T1000 (cell line): ENCODE results near the gene JAZF1.

Experiments used
- DNase-seq: peaks from one replicate; lab custom pipeline; 2025; ENCODE audit warnings: mixed read lengths; lab: John Stamatoyannopoulos, UW

JAZF1 gene

DNA sequence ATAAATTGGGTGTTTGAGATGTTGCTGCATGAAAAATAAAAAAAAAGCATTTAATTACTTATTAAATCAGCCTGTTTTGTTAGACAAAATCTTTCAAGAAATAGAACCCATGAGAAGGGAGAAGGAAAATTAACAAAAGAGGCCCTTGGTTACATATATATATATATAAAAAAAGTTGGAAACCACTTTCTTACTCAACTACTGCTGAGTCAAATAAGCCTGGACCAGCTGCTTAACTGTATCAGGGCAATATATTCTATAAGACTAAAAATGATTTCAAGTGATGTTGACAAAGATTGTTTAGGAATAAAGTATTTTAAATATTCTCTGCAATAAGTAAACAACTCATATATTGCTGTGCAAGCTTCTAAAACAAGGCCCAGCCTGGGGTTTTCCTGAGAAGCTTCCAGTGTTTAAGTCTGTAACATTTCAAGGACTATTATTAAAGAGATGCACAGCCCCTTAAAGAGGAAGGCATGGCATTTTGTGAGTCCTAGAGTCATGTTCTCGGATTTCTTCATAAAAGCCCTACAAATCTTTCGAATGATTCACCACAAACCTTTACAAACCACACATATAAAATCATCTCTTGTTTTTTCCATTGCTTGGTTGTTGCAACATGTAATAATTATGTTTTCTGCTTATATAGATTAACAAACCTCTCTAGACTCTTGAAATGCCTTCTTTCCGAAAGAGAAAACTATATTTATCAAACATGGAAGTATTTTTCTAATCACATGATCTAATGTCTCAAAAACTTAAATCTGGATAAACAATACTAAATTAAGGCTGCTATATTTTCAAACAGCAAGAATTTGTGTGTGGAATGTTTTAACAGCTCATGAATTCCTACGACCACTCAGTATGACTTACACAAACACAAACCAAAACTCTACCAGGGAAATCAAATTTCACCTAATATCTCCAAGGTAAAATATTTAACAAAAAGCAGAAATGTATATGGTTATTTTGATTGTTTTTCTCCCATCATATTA, 14.3 kb downstream of the JAZF1 start:
- DNase-seq = no peak

DNA sequence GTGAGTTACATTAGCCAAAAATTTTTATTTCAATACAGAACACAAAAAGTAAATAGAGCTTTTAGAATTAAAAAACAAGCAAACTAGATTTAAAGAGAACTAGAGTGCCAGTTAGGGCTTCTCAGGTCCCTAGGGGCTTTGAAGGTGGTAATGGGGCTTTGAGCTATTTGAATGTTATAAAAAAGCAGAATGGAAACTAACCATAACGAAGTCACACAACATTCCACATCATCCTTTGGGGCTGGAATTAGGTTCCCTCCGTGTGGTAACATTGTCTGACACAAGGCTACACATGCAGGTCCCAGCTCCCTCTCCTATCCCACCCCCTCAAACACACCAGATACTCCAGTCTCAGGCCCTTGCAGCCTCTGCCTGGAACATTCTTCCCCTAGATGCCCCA, 15.3 kb downstream of the JAZF1 start:
- no peak for DNase-seq

DNA sequence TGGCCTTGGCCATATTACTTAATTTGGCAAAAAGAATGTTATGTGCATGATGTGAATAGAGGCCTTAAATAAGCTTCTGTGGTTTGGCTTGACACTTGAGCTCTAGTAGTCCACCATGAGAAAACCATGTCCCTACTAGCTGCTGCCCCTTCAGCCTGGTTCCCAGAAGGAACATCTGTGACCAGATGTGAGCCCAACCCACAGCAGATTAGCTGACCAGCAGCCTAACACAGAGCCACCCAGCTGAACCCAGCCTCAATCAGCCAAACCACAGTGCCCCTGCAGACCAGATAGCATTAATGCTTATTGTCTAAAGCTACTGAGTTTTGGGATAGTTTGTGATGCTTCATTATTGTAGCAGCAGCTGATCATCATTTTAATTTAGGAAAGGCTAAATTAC, 16.6 kb downstream of the JAZF1 start:
- no peak for DNase-seq

DNA sequence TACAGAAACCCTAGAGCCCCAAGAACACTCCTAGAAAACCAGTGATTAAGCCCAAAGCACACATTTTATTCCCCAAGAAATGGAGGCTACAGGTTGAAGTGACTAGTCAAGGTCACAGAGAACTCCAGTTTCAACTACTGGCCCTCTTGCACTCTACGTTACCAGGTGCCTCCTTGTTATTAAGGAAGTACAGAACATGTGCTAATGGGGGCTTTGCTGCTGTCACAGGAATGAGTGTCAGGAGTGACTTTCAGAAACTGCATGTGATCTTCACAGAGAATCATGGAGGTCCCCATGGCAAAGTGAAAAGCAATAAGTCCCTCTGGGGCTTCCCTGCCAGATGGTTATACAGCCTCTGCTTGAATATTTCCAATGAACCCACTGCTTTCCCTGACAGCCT, 19.3 kb downstream of the JAZF1 start:
- no peak for DNase-seq

DNA sequence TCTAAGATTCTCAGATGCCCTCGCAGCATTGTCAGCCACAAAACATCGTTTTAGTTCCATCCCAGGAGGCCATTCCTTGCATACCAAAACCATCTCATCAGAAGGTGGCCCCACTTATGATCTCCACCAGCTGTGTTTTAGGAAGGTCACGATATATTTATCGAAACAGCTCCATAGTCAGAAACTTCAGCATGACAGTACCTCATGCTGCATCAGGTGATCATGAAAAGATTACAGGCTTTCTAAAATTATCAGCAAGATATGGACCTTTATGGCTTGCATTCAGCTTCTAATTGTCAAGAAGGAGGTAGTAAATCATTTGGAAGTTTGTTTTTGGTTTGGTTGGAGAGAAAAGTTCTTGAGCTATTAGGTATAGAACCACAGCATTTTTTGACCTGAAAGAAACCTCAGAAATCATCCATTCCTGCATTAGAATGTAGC, 20.0 kb downstream of the JAZF1 start:
- DNase-seq = peak; percentile 19

DNA sequence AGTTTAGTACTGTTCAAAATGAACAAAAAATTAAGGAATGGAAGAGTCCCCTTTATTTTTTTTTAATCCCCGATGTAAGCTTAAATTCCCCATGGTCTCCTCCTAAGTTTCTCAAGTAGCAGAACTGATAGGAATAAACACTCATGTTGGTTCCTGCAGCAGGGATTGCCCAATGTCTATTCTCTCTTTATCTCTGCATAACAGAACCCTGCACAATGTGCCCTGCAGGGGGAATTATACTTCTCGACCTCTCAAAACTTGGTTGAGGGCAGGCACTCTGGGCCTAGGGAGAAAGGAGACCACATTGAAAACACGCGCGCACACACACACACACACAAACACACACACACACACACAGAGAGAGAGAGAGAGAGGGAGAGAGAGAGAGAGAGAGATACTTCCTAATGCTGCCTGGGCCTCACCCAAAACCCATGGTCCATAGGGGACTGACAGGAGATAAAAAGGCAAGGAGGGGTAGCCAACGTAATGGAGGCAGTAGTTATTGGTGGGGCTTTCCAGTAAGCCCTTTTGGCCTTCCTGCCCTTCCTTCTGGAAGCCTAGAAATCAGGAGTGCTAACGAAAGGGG, 22.7 kb downstream of the JAZF1 start:
- DNase-seq = no peak

DNA sequence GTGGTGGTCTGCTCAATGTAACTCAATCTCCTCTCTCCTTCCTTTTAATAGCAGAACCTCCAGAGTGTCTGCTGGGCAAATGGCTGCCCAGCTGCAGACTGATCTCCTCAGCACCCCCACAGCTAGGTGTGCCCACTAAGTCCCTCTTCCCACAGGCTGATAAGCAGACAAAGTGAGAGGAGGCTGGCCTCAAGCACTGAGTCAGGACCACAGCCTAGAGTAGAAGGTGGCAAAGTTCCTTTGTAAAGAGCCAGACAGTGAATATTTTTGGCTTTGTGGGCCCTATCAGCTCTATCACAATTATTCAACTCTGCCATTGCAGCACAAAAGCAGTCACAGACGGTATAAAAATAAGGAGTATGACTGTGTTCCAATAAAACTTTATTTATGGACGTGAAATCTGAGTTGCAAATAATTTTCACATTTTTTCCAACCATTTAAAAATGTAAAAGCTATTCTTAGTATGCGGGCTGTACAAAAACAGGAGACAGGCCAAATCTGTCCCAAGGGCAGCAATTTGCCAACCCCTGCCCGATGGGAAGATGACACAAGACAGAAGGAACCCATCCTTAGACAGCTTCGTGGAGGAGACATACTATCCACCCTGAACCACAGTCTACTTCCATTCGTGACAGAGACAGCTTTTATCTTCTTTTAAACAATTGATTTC, 23.4 kb downstream of the JAZF1 start:
- DNase-seq = no peak

DNA sequence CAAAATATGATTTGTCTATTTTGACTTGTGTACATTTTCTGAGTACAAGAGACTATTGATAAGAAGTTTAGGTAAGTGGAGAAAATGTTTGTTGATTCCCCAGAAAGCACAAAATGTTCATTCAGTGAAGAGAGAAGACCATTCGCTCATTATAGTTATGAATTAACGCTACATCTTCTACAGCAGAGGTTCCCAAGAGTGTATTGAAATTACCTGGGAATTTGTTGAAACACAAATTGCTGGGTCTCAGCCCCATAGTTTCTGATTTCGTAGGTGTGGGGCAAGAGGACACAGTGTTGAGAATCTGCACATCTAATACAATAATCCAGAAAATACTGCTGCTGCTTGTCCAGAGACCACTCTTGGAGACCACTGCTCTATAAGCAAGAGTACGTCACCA, 24.2 kb downstream of the JAZF1 start:
- no peak for DNase-seq

DNA sequence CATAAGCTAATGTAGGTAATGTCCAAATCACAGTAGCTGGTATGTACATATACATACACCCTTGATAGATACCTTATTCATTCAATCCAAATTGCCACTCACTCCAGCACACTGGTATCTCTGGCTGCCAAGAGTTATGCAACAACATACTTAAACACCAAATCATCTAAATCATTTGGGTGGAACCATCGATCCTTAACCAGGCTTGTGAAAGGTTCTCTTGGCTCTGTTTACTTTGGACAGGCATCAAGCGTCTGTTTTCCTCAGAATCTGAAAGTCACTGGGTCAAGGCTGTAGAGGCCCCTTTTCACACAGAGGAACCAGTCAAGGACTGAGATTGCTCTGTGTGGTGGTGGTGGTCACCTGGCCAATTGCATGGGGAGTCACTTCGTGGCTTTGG, 24.6 kb downstream of the JAZF1 start:
- peak; percentile 14 for DNase-seq

DNA sequence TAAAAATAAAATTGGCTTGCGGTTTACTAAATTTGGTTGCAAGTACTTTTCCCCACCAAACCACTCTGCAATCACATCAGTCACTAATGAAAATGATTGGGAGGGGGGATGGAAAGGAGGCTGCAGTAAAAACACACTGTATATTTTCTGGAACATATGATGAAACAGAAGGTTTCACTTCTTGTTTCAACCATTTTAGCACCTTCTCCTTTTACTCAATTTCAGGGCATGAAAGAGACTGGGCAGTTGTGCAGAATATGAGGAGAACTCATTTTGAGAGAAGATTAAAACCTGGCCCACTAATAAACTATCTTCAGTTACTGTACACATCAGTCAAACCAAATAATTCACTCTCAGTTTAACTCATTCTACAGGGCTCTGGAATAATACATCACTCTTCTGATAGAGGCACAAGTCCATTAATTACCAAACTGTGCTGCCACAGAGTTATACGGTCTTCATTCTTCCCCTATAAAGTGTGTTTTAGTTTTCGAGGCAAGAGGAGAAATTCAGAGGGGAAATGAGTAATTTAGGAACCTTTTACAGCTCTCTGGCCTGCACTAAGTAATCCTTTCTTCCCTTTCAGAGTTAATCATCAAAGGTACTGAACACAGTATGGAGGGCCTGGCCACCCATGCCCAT, 25.5 kb downstream of the JAZF1 start:
- DNase-seq = no peak

DNA sequence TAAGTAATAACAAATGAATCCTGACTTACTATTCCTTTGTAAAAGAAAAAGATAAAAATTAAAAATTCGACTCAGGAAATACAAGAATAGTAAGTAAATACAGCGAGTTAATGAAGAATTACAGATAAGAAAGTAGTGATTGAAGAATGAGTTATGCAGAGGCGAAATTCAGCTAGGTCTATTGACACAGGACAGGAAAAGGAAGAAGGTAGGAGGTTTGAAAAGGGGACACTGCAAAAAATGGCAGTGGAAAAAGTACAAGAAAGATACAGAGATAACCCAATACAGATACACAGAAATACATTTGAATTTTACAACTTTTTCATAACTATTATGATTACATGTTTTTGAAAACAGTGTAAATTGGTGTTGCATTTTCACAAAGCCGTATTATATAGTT, 28.0 kb downstream of the JAZF1 start:
- no peak for DNase-seq

DNA sequence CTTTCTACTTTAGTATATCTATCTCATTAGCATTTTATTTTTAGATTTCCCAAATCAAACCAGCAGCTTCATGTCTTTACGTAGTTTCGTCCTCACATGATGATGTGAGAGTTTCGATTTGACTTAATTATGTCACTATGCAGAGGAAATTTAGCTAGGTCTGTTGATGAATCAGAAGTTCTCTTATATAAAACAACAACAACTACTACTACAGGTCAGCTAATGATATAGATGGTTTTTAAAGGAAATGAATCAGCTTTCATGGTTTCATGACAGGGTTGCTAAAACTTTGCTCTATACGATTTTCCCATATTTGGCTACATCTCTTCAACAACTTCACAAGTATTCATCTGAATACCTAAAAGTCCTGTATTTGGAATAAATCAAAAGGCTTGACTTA, 28.6 kb downstream of the JAZF1 start:
- no peak for DNase-seq

DNA sequence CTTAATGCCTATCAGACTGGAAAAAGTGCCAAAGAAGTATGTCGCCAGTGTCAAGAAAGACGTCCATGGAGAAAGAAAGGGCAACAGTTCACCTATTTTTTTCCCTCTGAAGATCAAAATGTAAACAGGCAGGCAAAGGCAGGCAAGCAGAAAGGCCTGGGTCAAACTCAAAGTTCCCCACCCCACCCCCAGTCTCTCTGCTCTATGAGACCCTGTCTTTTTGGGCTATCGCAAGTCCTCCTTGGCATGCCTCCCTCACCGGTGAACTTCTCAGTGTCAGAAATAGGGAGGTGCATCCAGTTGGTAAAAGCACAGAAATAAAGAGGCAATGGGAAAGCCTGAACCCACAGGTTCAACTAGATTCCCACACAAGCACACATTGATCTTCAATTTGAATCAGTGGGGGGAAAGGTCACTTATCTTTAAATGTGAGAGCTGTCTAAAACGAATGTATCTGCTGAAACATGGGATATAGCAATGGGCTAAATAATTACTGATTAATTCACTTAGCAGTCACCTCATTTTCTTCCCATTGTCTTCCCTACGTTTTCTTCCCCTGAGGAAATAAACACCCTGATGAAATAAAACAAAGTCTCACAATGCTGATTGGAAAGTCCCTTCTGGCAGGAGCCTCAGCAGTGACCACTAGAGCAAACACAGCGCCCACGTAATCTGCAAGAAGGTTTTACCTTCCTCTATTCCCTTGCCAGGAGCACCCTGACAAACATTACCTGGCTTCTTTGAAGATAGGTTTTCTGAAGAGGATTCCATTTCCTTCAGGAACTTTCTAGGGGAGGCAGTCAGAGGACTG, 31.1 kb downstream of the JAZF1 start:
- DNase-seq = no peak

DNA sequence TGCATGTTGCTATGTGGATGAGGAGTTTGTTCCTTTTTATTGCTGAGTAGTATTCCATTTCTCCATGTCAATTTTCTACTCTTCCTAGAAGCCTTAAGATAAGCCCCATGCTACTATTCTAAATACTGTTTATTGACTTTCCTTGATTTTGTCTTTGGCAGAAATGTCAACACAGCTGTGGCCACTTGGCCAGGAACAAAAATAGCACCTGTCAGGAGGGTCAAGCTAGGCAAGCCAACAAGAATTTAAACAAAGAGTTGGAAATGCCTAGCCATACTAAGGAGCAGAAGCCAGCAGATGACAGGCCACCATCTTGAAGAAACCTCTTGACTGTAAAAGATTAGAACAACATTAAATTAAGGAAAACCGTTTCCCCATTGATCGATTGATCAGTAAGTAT, 34.7 kb downstream of the JAZF1 start:
- DNase-seq = no peak

DNA sequence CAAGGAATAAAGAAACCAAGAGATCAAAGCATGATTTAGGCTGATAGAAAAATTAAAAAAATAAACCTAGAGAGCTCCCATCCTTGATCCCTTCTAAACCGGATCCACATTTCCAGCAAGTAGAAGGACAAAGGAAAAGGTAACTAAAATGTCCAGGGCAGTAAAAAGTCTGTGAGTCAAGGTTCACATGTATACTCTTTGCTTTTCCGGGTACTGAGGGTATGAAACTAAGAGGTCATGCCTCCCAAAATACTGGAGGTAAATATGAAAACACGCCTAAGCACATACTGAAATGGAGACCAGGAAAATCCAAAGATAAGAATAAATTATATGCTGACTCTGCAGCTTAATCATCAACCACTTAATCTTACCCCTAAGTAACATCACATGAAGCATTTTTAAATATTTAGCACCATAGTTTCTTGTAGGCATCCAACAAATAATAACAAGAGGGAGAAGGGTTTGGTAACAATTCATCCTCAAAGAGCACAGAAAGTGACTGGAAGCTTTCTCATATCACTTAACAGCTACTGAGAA, 35.4 kb downstream of the JAZF1 start:
- no peak for DNase-seq

DNA sequence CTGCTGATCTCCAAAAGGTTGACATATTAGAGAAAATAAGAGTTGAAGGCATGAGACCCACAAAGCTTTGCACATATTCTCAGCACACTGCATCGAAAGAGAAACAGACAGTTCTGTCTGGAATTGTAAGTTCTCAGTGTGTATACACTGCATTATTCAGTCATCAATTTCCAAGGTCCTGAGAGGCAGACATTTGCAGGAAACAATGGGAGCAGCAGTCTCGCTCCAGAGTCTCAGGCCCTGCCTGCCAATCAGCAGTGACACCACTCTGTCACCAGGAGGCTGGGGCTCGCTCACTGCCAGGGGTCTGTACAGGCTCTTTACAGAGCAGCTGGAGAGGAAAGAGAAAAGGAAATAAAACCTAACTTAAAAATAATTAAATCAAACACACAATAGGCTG, 36.3 kb downstream of the JAZF1 start:
- DNase-seq = no peak

DNA sequence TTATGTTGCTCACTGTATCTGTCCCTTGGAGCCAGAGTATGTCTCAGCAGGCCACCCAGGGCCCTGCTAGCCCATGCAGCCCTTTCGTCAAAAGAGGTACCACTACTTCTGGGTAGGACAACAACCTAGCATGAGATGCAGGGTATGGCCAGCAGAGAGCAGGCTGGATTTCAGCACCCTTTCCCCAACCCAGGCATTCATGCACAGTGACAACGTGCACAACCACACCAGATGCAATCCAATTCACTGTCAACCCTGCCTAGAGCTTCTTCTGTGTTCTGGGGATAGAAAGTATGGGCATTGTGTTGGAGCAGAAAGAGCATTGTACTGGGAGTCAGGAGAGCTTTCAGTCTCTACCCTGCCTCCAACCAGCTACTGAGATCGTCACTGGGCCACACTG, 37.9 kb downstream of the JAZF1 start:
- DNase-seq = no peak

DNA sequence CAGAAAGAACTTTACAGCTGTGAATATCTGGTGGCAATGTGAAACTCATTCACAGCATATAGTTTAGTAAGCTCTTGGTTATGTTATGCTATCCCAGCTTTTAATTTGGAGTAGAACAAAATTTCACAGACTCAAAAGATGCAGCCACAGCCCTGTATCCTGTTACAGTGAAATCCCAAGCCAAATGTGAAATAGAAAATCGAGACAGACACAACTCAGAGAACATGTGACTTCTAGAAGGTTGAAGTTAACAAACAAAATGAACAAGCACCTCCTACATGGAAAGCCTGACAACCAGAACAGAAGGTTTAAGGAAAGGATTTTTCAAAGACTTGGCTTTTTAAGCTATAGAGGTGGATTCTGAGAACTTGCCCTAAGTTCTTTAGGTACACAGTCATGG, 39.6 kb downstream of the JAZF1 start:
- DNase-seq = no peak

DNA sequence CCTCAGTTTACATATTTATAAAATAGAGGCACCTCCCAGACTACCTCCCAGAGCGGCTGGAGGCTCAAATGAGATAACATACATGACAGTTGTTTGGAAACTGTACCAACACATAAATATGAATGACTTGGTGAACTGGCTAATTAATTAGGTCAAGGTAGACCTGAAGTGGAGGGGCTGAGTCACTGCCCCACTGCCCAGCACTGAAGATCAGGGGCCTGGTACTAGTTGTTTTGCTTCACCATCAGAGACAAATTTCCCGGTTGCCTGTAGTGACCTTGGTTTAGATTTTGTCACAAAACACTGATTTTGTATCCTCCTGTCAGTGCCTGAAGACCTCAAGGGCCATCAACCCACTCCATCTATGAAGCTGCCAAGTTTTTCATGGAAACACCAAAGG, 41.8 kb downstream of the JAZF1 start:
- no peak for DNase-seq

DNA sequence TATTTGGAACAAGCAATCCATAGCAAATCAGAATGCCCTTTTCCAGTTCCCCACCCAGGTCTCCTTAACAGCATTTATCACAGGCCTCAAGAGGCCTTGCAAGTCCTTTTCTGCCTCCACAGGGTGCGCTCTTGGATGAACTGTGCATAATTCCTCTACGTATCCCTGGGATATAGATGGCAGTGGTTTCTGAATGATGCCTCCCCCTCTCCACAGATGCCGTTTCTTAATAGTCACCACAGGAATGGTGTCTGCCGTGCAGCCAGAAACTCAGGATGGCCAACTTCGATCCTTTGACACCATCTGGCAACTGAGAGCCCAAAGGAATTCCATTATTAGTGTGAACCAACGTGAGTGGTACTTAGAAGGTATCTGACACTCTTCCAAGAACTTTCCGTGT, 43.1 kb downstream of the JAZF1 start:
- no peak for DNase-seq

DNA sequence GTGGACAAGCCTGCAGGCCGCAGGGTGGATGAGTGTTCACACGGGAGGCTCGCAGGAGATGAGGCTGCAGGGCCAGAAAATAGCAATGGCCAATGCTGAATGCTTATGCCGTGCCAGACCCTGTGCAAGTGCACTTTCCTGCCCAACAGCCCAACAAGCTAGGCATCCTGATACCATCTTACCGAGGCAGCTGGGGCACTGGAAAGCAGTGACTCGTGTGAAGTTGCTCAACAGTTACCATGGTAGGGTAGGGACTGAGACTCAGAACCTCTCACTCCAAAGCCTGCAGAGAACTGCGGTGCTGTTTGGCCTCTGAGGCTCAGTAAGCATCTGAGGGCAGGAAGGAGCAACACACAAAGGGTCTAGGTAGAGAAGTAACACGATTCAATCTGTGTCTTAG, 43.7 kb downstream of the JAZF1 start:
- DNase-seq = no peak
